DND-41 (cell line): Measurements from ENCODE around the gene KANSL1.

Experiments
- CTCF ChIP-seq: IDR thresholded peaks from 2 replicates; pipeline ENCODE4 v1.5.1; 2012; ENCODE audit warnings: borderline replicate concordance, low read length, moderate library complexity, mild to moderate bottlenecking; ENCODE audit not compliant: poor library complexity, severe bottlenecking; ENCODE audit errors: extremely low read depth
- EZH2 ChIP-seq: IDR thresholded peaks from 3 replicates; pipeline ENCODE4 v1.6.1; 2012; ENCODE audit warnings: borderline replicate concordance, low read depth, mild to moderate bottlenecking, moderate library complexity, low read length, inconsistent platforms; ENCODE audit not compliant: severe bottlenecking

GRCh38 chr17:46117117-46117516 lies 76.1 kb downstream of the KANSL1 start:
- TF ChIP-seq CTCF: no peak
- no peak for TF ChIP-seq EZH2
